DMS153 treated with DMSO at 0.1 percent for 48 hours (cell line): ENCODE measurements around the gene CPNE5.

Experiments used
- DNase-seq: peaks from one replicate; lab custom pipeline; 2025; ENCODE audit not compliant: unreplicated experiment; lab: John Stamatoyannopoulos, UW

Gene CPNE5

DNA sequence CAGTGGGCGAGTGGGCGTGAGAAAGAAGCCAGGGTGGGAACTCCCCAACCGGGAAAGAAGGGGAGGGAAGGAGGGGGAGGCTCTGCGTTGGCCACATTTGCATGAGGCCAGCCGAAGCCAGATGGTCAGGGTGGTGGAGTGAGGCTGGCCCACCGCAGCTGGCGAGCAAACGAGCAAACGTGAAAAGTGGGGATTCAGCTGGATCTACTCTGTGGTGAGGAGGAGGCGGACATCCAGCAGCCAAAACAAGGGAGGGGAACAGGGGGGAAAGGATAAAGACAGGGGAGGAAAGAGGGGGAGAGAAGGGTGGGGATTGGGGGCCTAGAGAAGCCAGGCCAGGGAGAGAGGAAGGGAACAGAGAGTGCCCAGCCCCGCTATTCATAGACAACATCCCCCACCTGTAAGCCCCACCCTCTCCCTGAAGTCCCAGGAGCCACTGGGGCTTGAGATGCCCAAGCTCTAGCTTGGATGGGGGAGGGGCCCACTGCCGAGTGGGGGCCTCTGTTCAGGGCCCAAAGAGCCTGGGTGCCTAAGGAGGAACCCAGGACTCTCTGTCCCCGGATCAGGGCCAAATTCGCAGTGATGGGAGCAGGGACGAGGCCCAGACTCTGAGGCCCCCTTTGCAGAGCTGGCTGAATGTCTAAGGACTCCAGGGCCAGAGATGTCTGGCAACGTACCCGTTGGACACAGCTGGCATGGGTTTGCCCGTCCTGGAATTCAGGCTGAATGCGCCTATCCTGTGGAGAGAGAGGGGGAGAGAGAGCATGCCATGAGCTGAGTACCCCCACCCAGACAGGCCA lies 45.1 kb downstream of the CPNE5 start:
- DNase-seq: no peak

DNA sequence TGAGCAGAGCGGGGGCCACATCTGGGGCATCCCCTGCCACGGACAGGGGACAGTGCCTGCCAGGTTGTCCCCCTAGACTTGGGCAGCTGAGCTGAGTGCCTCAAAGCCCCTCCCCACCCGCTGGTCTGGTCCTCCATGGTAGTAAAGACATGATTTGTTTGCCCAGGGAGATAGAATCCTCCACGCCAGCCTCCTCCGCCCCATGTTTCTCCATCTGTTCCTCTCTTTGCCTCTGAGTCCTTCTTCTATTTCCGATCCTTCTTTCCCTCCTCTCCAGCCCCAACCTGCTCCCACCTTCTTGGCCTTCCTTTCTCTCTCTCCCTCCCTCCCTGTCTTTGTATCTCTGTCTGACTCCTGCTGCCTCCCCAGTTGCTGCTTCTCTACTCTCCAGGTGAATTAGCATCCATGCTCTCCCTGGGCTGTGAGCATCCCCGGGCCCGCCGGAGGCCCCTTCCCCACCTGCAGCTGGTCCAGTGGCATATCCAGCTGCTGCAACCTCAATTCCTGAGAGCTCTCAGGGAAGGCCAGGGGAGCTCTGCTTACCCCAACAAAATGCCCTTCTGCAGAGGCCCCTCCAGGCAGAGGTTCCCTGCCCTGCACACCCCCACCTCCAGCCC lies 45.8 kb downstream of the CPNE5 start:
- DNase-seq: no peak

DNA sequence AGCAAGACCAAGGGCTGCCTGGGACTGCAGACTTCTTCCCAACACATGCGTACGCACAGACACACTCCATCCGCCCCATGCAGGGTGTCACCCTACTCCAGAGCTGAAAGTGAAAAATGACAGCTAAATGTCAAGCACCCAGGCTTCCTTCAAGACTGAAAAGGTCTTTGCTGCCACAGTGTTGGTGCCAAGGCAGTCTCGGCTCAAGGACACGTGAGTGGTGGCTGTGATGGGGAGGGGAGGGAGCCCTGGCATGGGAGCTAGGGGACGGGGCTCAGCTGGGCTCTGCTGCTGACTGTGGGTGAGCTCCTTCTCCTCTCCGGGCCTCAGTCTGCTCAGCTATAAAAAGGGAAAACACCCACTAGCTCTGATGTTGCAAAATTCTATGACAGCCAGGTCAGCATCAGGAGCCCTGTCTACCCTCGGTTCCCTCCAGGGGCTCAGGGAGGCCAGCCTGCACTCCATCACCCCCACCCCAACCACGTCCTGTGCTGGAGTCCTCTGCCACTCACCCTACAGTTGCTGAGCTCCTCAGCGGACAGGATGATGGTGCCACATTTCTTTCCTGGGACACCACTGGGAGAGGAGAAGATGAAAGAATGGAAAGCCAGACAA lies 47.6 kb downstream of the CPNE5 start:
- DNase-seq: no peak

DNA sequence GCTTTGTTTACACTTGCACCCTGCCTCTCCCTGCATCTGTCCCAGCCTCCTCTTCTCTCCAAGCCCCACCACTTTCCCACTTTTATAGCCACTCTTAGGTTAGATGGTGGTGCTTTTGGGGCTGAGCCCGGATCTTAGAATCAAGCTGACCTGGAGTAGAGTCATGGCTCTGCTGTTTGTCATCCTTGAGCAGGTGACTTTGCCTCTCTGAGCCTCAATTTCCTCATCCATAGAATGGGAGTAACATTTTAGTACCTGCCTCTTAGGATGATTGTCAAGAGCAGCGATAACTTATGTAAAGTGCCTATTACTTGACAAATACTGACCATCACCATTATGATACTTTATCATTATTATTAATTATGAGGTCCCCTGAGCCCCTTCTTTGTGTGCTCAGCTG lies 48.2 kb downstream of the CPNE5 start:
- DNase-seq: no peak

DNA sequence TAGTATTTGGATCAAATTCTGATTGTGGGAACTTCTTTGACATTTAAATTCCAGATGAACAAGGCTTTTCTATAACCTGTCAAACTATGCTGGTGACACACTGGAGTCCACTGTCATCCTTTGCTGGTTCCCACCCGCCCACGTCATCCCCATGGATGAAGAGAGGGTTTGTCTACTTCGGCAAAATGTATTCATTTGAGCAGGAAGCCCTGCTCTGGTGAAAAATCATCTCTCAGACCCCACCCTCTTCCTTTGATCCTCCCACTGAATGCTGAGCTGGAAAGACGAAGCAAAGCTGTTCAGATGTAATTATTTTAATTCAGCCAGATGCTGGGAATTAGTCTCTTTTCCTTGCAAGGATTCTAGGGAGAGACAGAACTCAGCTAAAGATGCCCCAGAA lies 50.5 kb downstream of the CPNE5 start:
- DNase-seq: no peak

DNA sequence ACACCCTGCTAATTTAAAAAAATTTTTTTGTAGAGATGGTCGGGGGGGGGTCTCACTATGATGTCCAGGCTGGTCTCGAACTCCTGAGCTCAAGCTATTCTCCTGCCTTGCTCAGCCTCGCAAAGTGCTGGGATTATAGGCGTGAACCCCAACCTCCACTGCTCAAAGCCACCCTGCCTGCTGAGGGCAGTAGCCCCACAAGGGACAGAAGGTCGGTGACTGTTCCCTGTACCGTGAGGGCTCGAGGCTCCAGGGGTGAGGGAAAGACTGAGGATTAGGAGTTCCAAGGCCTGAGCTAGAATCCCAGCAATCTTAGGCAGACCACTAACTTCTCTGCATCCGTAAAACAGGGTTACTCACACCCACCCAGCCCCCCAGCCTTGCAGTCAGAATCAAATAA lies 51.1 kb downstream of the CPNE5 start:
- no peak for DNase-seq

DNA sequence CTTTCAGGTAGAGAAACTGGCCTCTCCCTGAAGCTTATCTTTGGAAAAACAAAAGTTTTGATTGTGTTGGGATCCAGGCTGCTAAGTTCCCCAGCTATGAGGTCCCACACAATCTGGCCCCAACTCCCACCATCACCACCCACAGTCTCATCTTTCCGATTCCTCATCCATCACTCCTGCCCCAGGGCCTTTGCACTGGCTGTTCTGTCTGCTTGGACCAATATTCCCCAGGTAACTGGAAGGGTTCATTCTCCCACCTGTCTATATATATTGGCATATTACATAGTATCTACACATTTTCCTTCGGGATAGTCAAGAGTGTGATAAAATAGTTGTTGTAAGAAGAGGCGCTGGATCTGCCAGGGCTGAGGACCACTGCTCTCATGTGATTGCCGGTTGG lies 52.0 kb downstream of the CPNE5 start:
- no peak for DNase-seq

DNA sequence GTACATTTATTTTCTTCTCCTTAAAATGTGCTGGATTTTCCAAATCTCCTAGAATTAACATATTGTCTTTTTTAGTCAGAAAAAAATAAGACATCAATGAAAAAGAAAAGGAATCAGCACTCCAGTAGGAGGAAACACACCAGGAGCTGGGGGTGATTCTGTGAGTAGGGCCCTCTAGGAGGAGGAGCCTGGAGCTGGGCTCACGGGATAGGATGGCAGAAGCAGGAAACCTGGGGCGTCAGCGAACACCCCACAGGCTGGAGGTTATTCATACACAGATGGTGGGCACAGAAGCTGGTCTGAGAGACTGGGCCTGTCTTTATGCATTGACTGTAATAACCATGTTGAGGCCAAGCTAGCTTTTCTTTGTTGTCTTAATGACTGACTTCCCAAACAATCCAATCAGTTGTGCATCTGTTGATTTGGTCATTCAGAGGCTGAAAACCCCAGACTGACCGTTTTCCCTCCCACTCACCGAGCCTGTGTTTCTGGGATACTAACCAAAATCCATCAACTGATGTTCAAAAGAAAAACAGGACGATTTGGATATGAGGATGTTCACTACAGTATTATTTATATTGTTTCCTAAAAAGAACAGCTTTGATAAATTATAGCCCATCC lies 53.1 kb downstream of the CPNE5 start:
- no peak for DNase-seq

DNA sequence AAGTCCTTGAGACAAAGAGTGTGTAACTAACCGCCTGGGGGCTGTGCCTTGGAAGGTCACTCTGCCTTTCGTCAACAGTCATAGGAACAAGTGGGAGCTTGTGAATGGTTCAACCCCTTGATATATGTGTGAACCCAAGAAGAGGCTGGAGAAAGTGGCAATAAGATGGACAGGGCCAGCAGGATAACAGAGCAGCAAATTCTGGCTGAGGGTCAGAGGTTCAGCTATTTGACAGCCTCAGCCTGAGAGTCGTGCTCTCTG lies 54.9 kb downstream of the CPNE5 start:
- no peak for DNase-seq

DNA sequence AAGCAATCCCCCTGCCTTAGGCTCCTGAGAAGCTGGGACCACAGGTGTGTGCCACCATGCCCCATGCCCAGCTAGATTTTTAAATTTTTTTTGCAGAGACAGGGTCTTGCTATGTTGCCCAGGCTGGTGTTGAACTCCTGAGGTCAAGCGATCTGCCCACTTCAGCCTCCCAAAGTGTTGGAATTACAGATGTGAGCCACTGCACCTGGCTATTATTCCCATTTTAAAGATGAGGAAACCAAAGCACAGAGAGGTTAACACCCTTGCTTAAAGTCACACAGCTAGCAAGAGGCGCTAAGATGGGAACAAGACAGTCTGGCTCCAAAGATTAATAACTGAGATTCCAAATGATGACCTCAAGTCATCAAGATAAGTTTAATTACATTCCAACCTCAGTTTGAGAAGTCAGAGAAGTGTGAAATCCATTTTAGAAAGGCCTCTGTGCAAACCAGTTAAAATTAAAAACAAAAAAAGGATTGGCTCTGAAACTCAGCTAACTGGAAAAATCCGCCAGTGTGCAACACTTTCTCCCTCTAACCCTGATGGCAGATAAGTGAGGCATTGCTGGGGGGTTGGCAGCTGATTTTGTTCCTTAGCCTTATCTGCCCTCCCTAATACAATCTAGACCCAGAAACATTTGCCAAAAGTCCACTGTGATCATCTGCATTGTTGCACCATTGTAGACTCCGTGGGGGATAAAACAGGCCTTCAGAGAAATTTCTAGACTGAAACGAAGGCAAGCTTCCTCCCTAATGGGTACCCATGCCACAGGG lies 55.5 kb downstream of the CPNE5 start:
- no peak for DNase-seq

DNA sequence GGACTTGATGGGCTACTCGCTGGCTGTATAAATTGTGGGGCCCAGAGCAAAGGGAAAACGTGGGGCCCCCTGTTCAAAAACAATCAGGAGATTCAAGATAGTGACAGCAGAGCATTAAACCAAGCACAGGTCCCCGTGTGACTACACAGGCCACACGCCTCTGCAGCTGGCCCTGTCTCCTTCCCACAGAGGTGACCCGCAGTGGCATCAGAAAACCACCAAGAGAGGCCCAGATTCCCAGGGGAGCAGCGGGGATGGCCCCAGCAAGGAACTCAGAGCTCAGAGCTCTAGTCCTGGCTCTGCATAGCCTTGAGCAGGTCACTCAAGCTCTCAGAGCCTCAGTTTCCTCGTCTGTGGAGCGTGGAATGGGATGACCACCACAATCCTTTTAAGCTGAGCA lies 57.6 kb downstream of the CPNE5 start:
- DNase-seq: no peak

DNA sequence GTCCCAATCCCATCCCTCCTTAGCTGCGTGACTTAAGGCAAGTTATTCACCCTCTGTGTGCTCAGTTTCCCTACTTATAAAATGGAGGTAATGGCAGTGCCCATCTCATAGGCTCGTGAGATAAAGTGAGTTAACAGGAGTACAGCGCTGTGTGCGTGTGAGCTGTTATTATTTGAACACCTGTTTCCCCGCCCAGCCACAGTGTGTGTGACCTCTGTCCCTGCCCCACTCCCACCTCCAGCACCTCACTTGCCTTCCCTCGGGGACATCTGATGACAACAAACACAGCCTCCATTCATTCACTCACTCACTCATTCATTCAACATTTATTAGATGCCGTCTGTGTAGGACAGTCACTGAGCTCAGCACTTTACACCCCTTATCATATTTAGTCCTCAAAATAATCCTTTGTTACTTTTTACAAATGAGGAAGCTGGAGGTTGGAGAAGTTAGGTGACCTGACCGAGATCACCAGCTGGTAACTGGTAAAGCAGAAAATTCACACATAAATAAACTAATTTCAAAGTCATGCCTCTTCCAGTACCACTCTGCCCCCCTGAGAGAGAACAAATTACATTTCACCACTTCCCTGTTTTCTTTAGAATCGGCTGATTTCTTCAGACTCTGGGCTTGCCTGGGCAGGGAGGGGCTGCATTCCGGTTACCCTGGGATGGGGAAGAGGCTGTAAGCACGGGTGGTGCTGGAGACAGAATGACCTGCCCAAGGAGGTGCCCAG lies 58.6 kb downstream of the CPNE5 start:
- no peak for DNase-seq

DNA sequence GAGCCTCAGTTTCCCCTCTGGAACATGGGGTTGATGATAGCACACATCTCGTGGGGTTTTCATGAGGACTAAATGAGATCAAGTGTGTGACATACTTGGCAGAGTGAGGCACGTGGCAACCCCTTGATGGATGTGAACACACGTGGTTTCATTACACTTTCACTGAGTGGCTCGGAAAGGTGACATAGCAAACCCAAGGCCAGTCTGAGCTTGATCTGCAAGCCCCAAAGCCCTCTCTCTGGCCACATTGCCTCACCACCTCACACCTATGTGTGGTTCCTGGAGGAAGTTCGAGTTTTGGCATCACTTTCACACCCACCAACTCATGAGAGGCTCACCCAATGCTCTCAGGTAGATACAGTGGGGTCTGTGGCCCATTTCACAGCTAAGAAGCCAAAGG lies 60.0 kb downstream of the CPNE5 start:
- no peak for DNase-seq

DNA sequence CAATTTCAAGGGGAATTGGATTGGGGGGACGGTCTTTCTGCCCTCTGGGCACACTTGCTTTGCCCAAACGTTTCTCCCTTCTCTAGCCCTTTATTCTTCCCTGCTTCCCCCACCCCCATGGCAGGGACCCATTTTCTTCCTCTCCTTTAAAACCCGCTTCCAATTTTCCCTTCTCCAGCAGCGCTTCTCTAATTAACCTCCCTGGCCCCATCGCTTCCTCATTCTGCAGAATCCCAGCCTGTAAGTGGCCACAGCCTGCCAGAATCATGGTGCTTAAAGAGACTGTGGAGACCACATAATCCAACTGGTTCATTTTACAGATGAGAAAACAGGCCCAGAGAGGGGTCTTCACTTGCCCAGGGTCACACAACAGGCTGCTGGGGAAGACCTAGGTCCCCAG lies 61.4 kb downstream of the CPNE5 start:
- DNase-seq: no peak

DNA sequence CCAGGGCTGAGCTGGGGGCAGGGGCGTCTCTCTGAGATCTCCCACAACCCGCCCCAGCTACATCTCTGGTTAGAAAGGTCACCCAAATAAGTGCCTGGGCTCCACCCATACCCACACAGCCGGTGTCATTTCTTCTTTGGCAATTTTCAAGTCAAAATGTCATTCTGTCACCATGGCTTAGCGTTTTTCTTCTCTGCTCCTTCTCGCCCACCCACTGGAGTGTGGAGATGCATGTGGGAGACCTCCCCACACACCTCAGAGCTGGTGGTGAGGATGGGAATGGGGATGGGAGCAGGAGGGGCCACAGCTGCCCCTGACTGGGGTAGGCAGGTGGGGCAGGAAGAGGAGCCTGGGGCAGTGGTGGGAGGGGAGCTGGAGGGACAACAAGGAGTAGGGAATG lies 63.1 kb downstream of the CPNE5 start:
- DNase-seq: no peak

DNA sequence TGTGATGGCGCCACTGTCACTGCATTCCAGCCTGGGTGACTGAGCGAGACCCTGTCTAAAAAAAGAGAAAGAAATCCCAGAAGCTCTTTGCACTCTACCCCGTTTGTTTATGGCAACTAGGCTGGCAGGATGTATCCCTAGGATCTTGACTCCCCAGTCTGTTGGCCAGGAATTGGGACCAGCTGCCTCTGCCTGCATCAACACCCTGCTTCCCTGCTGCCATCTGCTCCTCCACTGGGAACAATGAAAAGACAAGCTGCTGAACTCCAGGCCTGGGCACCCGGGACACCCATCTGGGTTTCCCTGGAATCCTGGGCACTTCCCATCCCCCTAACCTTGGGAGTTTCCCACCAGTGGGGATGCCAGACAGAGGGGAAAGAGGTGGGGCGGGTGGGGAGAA lies 64.9 kb downstream of the CPNE5 start:
- DNase-seq: no peak

DNA sequence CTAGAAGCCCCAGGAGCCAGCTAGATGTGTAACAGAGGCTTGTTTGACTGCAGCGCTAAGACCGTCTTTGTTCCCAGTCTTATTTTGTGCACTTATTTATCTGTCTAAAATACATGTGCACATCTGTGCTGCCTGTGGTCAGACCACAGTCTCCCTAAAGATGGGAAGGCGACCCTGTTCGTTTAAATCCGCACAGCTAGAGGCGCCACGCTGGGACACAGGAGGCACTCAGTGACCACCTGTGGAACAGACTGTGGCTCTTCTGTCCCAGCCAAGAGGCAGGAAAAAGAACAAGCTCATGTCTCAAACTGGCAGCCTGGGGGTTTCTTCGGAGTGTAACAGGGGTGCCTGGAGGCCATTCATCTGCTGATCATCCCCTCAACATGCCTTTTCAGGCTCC lies 66.8 kb downstream of the CPNE5 start:
- DNase-seq: no peak

DNA sequence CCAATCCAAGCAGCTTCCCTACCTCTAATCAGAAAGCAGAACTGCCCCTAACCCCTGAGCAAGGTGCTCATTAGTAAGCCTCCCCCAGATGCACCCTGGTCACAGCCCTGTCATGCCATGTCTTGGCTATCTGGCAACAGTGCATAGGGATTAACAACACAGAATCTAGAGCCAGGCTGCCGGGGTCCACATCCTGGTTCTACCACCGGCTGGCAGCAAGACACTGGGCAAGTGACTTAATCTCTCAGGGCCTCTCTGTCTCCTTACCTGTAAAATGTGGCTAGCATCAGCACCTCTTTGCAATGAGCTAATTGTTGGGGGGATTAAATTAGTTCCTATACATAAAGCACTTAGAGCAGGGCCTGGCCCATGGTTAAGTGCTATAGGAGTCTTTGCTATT lies 68.1 kb downstream of the CPNE5 start:
- no peak for DNase-seq

DNA sequence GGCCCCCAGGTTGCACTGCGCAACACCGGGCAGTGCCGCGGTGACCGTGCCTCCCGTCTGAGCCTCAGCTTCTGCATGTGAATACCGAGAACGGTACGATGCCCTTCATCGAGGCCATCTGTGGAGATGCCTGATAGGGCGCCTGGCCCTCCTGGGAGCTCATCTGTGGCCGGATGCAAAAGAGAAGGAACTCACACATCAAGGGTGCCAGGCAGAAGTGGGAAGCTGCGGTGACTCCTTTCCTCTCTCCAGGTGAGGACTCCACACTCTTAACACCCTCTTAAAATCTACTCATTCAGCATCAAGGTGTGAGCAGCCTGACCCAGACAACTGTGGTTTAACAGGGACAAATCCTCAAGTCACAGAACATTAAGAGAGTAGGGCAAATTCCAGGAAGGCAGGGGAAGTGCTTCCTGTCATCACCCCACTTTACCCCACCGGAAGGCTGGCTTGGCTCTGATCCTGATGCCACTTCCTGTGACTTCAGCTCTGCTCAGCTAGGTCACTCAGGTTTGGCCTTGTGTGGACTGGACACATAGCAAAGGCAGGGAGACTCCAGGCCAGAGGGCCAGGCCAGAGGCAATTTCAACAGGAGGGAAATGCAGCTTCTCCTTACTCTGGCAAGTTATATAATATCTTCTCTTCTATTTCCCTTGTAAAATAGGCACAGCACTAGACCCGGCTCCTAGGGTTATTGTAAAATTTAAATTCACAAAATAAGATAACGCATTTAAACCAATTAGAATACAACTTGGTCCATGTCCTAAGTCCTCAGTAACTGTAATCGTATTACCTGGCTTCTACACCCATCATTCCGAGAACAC lies 69.4 kb downstream of the CPNE5 start:
- DNase-seq: no peak

DNA sequence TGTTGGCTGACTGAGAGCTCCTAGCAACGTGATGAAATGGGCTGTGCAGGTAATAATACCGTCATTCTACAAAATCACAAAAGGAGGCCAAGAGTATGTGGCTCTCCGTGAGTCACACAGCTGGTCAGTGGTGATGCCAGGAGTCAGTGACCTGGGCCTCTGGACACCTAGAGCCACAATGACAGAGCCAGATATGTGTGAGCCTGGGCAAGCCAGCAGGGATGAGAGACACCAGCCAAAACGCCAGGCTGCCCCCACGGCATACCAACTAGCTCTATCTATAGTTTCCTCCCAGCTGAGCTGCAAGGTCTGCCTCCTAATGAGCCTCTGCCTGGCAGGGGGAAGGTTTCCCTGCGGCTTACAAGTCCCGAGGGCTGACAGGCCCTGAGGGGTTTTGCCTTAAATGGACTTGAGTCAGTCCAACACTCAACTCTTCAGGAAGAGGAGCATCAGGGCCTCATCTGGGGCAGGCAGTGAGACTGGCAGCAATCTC lies 70.0 kb downstream of the CPNE5 start:
- DNase-seq: no peak
